ENCODE results near the gene RNF169. TPM values are rescaled to one million over a fixed set of nuclear protein-coding genes. Genes with fewer than 3 reads are reported as not detected.

RNF169 gene, protein sequence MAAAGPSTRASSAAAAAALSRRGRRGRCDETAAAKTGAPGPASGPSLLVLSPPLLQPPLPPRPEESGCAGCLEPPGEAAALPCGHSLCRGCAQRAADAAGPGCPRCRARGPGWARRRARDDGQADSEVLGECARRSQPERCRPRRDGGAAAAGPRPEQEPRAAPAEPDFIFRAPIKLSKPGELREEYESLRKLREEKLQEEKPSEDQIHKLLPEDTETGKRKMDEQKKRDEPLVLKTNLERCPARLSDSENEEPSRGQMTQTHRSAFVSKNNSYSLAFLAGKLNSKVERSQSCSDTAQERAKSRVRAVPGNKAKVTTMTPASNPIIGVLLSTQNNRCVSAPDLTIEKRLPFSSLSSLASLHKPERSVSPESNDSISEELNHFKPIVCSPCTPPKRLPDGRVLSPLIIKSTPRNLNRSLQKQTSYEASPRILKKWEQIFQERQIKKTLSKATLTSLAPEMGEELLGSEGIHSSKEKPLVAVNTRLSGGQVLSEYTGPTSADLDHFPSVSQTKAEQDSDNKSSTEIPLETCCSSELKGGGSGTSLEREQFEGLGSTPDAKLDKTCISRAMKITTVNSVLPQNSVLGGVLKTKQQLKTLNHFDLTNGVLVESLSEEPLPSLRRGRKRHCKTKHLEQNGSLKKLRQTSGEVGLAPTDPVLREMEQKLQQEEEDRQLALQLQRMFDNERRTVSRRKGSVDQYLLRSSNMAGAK
- total RNA-seq: 28.1 and 37.1 TPM in 2 replicates

DNA sequence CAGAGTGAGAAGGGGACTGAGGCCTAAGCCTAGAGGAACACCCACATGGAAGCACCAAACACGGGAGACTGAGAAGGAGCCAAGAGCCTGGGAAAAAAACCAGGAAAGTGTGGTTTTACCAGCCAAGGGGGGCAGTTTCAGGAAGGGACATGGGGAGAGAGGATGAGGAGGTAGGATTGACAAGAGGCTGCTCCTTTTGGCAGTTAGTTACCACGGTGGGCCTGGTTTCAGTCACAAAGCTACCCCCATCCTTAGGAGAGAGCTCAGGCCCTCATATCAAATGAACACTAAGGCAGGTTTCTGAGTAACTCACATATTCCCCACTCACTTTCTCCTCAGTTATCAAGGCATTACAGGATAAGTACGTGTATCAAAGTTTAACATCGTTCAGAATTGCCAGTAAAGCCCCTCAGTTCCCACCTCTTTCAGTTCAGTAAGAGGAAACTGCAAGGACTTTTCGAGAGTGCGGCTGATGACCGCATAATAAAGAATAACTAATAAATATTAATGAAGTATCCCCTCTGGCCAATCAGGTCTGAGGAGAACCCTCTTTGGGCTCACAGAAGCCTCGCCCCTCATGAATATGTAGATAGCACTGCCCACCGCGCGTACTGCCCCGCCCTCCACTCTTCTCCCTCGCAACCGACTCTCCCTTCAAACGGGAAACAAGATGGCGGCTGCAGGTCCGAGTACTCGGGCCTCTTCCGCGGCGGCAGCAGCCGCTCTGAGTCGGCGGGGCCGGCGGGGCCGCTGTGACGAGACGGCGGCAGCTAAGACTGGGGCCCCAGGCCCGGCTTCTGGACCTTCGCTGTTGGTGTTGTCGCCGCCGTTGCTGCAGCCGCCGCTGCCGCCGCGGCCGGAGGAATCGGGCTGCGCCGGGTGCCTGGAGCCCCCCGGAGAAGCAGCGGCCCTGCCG, at the start of gene RNF169:
TSS of gene RNF169 (plus strand) at position 639 of the 916 bp plus-strand sequence. CDS start at position 671, 32 bp downstream.

DNA sequence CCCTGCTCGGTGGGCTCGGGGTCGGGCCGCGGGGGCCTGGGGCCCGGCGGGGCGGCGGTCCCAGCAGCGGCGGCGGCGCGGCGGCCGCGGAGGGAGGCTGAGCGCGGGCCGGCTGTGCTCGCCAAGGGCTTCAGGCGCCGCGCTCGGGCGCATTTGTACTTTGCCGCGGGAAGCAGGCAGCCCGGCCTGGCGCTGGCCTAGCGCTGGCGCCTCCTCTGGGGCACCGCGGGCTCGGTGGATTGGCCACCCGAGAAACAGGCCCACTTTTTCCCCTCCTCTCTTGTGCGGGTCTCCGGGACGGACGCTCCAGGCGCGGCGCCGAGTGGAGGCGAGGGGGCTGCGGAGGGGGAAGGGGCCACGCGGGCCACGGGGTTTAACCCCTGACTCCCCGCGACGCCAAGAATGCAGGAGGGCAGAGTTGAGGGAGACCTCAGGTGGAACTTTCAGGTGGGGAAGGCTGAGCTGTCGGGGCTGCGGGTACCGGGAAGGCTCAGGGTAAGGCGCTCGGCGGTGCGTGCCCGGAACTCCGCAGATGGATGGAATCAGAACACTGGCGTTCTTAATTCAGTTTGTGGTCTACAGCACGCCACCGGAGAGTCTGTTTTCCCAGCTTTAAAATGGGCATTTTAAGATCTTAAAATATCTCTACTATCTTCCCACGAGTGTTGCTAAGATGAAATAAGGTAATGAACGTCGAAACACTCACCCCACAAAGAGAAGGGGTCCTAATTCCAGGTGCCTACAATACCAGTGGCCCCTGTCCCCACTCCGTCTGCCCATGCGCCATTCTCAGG, 17.2 kb upstream of the RNF169 start, which contains the start of gene CHRDL2:
TSS of gene CHRDL2 (minus strand) at position 126 of the 794 bp plus-strand sequence. CDS start 538 bp downstream, outside the sequence.

Small RNA genes within 50 kb of the gene (small RNA-seq; reads per million reads assigned to genes)
- gene MIR4696: not detected
- not detected for gene RN7SL239P

Other genes with a start within 250 kb of the RNF169 start
- 11.1 and 16.7 TPM in 2 replicates for gene POLD3, start 156.3 kb upstream of the RNF169 start, total RNA-seq
- gene CHRDL2, start 17.4 kb upstream of the RNF169 start, total RNA-seq: not detected in 2 replicates
- gene XRRA1, start 200.2 kb downstream of the RNF169 start, total RNA-seq: 15.0 and 18.9 TPM in 2 replicates
- 33.6 and 36.9 TPM in 2 replicates for gene SPCS2, start 200.4 kb downstream of the RNF169 start, total RNA-seq
- 6.0 and 12.4 TPM in 2 replicates for gene NEU3, start 240.1 kb downstream of the RNF169 start, total RNA-seq

Measured in vein endothelial cell (primary cell).